Right renal cortex interstitium (tissue), 3 donors: ENCODE results near the gene TGIF2LY. TPM values are rescaled to one million over a fixed set of nuclear protein-coding genes. Genes with fewer than 3 reads are reported as not detected.
"Not testable (repeated sequence)": the region's sequence is repeated elsewhere in the genome, so short reads cannot be mapped to it uniquely, and the experiment has no call there.

Experiments
- DNase-seq, 3 donors: peaks; one replicate each; pipeline ENCODE4 v3.0.0-alpha.2; 2013; ENCODE audit warnings: low read depth in 3 of 3, low spot score in 2 of 3
- polyA plus RNA-seq, 3 donors: library from polyadenylated mRNA; unstranded; fragments of 120-200 nt; gene quantifications; one replicate each; pipeline ENCODE4 v1.2.1, GENCODE V29; 2013; ENCODE audit not compliant: insufficient read length in 3 of 3

Gene TGIF2LY
- not detected for polyA plus RNA-seq

DNA sequence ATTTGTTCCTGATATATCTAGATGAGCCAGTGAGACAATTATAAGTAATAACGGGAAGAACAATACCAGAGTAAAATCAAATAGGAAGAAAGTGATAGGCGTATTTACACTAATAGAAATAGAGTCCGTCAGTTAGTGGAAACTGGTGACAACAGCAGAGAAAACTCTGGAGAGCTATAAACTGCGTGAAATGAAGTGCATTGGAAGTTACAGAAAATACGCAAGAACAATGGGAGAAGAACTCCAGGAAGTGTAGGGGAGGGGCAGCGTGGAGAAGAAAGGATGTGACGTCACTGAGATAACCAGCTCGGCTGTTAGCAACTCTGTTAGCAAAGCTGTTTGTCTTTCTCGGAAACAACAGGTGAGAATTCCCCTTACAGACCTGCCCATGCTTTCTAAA lies at the start of gene TGIF2LY:
TGIF2LY (plus strand) TSS at position 301 of the 400 bp plus-strand sequence. CDS start 178 bp downstream, outside the sequence.
- not testable (repeated sequence) for DNase-seq
